HT-29 (cell line): ENCODE results near the gene CDH12. TPM values are rescaled to one million over a fixed set of nuclear protein-coding genes. Genes with fewer than 3 reads are reported as not detected.

Experiments used
- DNase-seq: peaks from one replicate; pipeline ENCODE4 v3.0.0-alpha.2; 2015; ENCODE audit warnings: low spot score
- total RNA-seq: library from RNA; depleted of rRNA; stranded (reverse); fragments of >200 nt; shearing (Covaris generic); gene quantifications from 2 replicates; pipeline ENCODE4 v1.2.3, GENCODE V29; 2014

Gene CDH12
- total RNA-seq, 1 experiment from 2014 or later, result not detected

GRCh38 chr5:22764736-22765135 lies 88.4 kb downstream of the CDH12 start:
- no peak for DNase-seq

GRCh38 chr5:22757776-22758175 lies 95.4 kb downstream of the CDH12 start:
- DNase-seq, result no peak

- DNase-seq, result no peak
Observed at GRCh38 chr5:22754155-22754554, 99.0 kb downstream of the CDH12 start.

- no peak for DNase-seq
Observed at GRCh38 chr5:22751536-22751935, 101.6 kb downstream of the CDH12 start.

GRCh38 chr5:22736443-22737003 lies 116.6 kb downstream of the CDH12 start:
- no peak for DNase-seq

GRCh38 chr5:22734907-22735306 lies 118.2 kb downstream of the CDH12 start:
- peak; percentile 9 for DNase-seq

- no peak for DNase-seq
Observed at GRCh38 chr5:22728610-22729009, 124.5 kb downstream of the CDH12 start.

GRCh38 chr5:22722491-22722890 lies 130.7 kb downstream of the CDH12 start:
- DNase-seq, result no peak

- no peak for DNase-seq
Observed at GRCh38 chr5:22722056-22722455, 131.1 kb downstream of the CDH12 start.

GRCh38 chr5:22719842-22720241 lies 133.3 kb downstream of the CDH12 start:
- no peak for DNase-seq

- no peak for DNase-seq
Observed at GRCh38 chr5:22710660-22711059, 142.5 kb downstream of the CDH12 start.

GRCh38 chr5:22709743-22710142 lies 143.4 kb downstream of the CDH12 start:
- no peak for DNase-seq

- no peak for DNase-seq
Observed at GRCh38 chr5:22708770-22709328, 144.3 kb downstream of the CDH12 start.

GRCh38 chr5:22706901-22707300 lies 146.2 kb downstream of the CDH12 start:
- DNase-seq, result no peak

- peak; percentile 31 for DNase-seq
Observed at GRCh38 chr5:22699319-22699718, 153.8 kb downstream of the CDH12 start.

GRCh38 chr5:22693121-22693520 lies 160.0 kb downstream of the CDH12 start:
- no peak for DNase-seq

GRCh38 chr5:22683050-22683449 lies 170.1 kb downstream of the CDH12 start:
- no peak for DNase-seq

- no peak for DNase-seq
Observed at GRCh38 chr5:22678886-22679285, 174.3 kb downstream of the CDH12 start.

- DNase-seq, result no peak
Observed at GRCh38 chr5:22673131-22673530, 180.0 kb downstream of the CDH12 start.

- DNase-seq, result no peak
Observed at GRCh38 chr5:22669345-22669744, 183.8 kb downstream of the CDH12 start.

- DNase-seq, result no peak
Observed at GRCh38 chr5:22665801-22666200, 187.3 kb downstream of the CDH12 start.

- no peak for DNase-seq
Observed at GRCh38 chr5:22663134-22663533, 190.0 kb downstream of the CDH12 start.

- no peak for DNase-seq
Observed at GRCh38 chr5:22662391-22662790, 190.8 kb downstream of the CDH12 start.

GRCh38 chr5:22651355-22651754 lies 201.8 kb downstream of the CDH12 start:
- no peak for DNase-seq
